Eye (tissue), 1 donor: Measurements from ENCODE around the gene KIF1A.

ENCODE experiments used
- DNase-seq: peaks from one replicate; pipeline ENCODE4 v3.0.0-alpha.2; 2015

KIF1A gene

DNA sequence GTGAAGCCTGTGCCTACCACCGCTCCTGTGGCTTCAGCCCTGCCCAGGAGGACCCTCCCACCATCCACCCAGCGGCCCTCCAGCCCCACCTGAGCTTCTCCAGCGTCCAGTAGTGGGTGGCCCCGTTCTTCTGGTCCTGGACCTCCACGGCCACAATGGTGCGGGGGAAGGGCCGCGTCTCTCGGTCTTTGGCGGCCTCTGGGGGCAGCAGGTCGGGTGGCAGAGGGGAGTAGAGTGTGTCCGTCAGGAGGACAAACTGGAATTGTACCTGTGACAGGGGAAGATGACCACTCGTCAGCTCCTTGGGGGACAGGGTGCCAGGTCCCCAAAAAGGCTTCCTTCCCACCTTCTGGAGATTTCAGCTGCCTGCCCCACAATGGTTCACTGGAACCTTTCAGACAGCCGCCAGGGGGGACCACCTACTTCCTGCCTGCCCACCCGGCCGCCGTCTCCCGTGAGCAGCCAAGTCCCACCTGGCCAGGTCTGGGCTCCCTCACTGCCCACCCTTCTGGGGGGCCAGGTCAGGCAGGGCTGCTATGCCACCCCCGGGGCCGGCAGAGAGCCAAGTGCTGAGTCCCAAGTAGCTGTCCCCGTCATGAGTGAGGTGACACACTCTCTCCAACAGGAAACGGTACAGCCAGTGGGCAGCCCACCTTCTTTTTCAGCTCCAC, 59.3 kb downstream of the KIF1A start:
- no peak for DNase-seq

DNA sequence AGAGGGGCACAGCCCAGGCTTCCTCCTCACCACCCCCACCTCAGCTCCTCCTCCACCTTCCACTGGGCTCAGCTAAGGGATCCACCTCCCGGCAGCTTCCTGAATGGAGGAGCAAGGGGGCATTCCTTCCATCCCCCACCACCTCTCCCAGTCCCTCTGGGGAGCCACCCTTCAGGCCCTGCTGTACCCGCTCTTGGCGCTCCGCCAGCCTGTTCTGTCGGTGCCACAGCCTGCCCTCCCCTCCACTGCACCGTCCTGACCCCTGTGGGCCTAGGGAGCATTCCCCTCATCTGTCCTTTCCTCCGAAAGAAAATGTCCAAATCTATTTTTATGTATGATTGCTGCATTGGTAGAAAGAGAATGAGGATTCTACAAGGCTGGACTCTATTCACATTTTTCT, 59.9 kb downstream of the KIF1A start:
- DNase-seq: no peak

DNA sequence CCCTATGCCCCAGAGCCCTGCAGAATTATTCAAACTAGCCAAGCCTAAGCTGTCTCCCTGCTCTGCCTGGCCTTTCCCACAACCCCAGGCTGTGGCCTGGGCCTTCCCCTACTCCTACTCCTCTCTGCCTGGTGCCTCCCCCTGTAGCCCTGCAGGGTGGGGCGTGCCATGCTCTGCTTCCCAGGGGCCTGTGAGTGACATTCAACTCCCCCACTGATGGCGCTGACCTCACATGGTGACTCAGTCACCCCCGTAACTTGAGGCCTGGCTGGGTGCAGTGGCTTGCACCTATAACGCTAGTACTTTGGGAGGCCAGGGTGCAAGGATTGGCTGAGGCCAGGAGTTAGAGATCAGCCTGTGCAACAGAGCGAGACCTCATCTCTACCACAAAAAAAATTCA, 60.6 kb downstream of the KIF1A start:
- DNase-seq: no peak

DNA sequence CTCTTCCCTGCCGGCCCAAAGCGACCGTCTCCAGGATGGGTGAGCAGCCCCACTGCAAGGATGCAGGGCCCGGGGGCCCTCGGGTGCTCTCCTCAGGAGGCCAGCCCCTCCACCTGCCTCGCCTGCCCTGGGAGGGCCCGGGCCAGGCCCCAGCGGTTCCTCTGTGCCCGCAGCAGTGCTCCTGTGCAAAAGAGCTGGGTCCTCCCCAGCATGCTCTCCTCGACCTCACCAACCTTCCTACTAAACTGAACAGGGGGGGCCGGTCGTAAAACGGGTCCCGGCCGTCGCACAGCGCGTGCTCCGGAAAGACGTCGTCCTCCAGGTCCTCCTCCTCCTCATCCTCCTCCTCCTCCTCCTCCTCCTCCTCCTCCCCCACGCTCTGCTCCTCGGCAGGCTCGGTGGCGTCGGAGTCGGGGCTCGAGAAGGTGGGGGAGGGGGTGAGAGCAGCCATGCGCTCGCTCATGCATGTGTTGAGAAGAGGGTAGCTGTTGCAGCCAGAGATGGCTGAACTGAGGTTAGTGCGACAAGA, 62.9 kb downstream of the KIF1A start:
- no peak for DNase-seq

DNA sequence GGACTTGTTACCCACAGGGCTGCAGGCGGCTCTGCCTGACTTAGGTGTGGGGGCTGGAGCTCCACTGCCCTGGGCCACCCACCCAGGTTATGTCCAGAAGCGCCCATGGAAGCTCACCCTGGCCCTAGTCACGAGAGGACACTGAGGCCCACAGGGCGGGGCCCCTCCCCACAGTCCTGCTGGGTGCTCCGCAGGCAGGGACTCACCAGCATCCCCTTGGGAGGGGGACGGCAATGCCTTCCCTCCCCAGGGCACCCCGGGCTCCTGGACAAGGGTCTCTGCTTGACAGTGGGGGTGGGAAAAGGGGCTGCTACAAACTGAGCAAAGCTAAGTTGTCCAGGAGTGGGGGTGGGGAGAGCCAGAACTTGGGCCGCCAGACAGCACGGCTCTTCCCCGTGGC, 67.8 kb downstream of the KIF1A start:
- DNase-seq: no peak

DNA sequence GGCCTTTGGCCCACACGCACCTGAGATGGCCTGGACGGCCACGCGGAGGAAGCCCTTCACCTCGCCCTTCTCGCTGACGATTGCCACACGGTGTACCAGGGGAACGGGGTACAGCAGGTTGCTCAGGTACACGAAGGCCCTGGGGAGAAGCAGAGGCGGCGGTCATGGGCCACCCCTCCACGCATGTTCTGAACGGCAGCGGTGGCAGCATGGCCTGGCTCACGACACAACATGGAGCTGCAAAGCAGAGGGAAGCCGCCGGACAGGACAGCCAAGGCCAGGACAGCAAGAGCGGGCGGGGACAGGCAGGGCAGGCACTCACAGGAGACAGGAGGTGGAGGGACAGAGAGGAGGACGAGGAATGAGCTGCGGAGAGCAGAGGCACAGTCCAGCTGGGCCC, 69.6 kb downstream of the KIF1A start:
- no peak for DNase-seq

DNA sequence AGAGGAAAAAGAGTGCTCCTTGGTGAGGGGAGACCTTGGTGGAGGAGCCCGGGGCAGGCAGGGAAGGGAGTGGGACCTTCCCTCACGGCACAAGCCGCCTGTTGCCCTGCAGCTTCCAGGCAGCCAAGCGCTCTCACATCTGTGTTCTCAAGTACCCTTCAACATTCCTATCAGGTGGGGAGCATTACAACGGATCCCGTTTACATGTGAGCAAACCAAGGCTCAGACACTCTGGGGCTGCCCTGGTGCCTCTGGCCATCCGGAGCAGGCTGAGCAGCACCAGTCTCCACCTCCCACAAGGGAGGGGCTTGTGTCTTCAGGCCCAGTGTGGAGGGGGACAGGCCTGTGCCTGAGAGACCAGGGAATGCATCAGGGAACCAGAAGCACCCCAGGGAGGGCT, 70.5 kb downstream of the KIF1A start:
- no peak for DNase-seq

DNA sequence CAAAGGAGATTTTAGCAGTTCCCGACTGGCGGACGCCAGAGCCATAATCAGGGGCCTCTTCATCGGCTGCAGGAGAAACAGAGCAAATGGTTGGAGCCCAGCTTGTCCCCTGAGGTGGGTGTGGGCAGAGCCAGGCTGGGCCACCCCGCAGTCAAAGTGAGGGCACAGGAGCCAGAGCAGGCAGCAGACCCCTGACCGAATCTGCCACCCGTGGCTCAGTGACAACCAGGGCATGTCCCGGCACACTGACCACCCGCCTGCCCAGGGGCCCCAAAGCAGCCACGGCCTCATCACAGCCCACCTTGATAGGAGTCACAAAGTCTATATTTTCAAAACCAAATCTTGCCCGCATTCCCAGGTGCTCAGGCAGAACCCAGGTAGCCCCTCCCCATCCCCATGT, 72.8 kb downstream of the KIF1A start:
- no peak for DNase-seq

DNA sequence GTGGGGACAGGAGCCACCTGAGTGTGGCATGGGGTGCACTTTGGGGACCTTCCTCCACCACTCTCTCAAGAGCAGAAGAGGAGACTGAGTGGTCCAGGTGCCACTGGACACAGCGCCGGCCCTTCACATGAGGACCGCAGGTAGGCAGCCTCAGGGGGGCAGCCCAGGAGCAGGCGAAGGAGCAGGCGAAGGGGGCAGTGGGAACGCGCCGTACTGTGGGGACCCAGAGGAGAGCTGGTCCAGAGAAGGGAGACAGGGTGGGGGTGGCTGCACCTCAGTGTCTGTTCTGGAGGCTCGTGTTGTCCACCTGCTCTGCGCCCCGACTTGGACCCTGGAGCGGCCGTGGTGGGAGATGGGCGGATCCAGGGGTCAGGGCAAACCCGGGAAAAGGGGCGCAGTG, 73.3 kb downstream of the KIF1A start:
- DNase-seq: no peak

DNA sequence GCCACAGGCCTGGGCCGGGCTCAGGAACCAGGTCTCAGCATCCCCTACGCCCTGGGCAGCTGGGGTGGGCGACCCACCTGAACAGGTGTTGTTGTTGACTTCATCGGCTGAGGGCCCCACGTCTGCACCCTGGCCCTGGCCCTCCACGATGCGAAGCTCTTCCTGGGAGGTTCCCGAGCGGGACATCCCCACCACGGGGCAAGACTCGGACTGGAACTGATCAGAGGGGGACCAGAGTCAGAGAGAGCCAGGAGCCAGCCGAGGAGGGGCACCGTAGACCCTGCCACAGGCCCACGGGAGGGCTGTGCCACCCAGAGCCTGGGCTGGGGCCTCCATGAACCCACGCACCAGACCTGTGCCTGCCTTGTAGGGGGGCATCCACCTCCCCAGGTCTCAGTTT, 74.1 kb downstream of the KIF1A start:
- DNase-seq: no peak

DNA sequence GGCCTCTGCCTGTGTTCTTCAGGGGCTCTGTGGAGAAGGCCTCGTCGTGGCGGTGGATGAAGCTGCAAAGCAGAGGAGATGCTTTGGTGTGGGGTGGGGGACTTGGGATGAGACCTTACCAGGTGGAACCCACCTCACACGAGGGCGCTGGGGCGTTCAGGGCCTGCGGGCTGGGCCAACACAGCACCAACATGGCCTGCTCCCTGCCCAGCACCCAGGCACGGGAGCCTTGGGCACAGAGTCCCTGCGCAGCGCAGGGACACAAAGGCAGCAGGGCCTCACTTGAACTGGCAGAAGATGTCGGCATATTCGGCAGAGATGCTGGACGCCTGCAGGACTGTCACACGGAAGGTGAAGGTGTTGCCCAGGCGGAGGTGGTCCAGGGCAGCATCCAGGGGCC, 74.6 kb downstream of the KIF1A start:
- no peak for DNase-seq

DNA sequence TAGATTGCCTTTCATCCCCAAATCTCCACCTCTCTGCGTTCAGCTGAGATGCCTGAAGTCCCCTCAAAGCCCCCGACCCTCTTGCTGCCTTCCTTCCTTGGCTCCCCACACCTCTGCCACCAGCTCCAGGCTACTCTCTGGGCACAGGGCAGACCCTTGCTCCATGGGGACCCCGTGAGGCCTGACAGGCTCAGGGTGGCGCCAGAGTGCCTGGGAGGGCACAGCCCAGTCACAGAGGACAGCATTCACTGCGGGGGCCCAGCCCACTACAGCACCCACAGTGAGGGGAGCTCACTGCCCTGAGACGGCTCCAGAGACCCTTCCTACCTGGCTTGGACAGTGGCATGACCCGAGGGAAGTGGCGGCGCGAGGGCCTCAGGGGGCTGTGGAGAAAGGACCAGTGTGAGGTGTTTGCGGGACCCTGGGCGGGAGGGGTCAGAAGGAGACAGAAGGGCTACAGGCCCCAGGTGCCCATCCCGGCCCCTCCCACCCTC, 77.4 kb downstream of the KIF1A start:
- DNase-seq: no peak

DNA sequence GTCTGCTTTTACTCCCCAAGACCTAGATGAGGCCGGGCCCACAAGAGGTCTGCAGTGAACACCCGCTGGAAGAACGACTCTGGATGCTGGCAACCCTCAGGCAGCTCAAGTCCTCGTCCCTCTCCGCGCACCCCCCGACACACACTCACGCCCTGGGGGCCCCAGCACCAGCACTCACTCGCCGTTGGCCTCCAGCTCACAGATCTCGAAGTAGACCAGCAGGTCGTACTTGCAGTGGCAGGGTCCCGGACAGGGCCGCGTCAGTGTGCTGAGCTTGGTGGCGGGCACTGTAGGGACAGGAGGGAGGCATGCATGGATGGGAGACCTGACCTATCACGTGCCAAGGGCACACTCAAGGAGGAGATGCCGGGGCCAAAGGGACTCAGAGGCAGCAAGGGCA, 78.9 kb downstream of the KIF1A start:
- DNase-seq: no peak

DNA sequence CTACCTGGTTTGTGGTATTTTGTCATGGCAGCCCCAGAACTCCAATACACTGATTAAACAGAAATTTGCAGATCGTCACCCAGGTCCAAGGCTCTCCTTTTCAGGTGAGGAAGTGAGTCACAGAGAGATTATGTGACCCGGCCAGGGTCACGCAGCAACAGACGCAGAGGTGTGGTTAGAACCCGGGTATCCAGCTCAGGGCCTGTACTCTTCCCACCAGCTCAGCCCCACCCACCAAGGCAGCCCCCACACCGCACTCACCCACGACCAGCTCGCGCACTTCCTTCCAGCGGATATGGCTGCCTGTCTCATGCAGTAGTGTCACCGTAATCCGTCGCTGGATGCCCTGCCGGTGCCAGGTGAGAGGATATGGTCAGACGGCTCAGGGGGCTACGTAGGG, 80.2 kb downstream of the KIF1A start:
- no peak for DNase-seq

DNA sequence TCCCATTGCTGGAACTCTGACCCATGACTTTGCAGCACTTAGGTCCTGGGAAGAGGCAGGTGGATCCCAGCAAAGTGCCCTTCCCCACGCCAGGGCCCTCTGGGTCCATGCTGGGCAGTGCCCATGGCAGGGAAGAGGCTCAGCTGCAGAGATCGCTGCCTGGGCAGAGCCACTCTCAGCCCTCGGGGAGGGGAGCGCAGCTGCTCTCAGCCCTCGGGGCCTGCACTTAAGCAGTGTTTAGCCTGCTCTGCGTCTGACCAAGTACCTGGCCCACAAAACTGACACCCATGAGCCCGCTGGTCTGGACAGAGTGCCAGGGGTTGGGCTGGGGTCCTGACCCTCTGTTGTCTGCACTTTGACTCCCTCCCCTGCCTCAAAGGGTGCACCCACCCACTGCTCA, 82.1 kb downstream of the KIF1A start:
- no peak for DNase-seq

DNA sequence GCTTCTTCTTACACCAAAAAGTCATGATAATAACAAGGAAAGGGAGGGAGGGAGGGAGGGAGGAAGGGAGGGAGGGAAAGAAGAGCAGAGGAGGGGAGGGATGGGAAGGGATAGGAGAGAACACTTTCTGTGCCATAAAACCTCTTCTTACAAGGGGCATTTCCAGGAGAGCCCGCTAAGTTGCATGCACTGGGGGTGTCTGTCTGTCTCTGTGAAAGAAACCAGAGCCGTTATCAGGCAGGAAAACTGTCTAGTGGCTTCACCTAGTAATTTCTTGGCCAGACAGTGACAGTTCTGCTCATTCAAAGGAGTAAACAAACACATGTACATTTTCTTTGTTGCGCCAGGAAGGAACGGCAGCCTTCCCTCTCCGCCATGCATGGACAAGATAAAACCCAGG, 82.5 kb downstream of the KIF1A start:
- DNase-seq: no peak

DNA sequence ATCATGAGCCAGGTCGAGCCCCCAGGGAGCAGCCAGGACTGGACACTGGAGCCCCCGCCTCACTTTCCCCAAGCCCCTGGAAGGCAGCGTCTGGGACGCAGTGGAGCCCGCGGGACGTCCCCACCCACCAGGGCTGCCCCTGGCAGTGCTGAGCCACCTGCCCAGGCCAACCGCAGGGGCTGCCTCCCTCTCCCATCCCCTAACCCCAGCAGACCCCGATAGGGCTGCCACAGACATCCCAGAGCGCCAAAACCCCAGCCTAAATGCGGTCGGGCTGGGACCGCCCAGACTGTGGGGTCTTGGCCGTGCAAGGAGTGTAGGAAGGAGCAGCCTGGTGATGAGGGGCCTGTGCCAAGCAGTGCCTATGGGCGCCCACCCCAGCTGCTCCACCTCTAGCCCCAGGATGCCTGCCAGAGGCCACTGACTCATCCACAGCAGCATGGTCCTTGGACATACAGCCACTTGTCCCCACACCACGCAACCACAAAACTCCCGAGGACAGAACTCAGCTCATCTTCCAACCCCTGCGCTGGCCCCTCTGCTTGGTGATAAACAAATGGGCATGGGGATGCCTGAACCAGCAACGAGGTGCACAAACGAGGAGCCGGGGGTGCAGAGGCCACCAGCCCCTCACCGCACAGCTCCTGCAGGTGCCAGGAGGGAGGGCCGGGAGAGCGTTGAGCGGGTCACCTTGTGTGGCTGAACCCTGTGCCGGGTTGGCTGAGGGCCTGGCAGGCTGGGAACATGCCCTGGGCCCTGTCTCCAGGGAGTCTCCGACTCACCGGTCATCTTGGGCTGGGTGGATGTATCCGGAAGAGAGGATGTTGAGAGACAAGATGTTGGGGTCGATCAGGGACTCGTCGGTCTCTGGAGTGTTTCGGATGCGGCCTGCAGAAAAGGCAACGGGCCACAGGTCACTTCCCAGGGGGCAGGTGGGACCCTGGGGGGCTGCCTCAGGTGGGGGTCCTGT, 83.5 kb downstream of the KIF1A start:
- DNase-seq: no peak

DNA sequence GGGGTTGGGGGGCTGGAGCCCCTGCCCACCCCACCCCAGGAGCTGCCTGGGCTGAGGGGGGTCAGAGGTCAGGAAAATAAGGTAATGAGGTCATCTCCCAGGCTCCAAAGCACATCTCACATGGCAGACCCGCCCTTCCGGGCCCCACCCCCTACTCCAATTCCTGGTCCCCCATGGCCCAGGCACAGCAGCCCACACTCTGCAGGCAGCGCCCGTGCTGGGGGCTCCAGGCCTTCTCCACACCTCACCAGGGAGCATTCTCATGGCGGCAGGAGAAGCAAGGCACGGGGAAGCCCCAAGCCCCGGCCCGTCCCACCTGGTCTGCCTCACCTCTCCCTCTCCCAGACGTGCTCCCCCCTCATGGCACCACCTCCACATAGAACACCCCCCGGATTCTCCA, 84.5 kb downstream of the KIF1A start:
- no peak for DNase-seq

DNA sequence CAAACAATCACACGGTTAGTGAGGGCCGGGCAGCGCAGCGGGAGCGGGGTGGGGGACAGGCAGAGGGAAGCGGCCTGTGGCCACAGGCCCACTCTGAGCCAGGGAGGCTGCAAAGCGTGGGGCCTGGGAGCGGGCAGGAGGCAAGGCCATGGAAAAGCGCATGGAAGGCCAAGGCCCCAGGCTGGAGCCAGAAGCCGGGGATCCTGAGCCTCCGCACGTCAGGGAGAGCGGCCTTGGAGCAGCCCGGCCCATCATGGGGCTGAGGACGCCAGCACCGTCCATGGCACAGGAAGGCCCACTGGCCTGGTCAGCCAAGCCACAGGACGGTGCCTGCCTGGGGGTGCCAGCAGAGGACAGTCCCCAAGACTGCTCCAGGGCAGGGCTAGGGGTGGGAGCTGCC, 85.3 kb downstream of the KIF1A start:
- no peak for DNase-seq

DNA sequence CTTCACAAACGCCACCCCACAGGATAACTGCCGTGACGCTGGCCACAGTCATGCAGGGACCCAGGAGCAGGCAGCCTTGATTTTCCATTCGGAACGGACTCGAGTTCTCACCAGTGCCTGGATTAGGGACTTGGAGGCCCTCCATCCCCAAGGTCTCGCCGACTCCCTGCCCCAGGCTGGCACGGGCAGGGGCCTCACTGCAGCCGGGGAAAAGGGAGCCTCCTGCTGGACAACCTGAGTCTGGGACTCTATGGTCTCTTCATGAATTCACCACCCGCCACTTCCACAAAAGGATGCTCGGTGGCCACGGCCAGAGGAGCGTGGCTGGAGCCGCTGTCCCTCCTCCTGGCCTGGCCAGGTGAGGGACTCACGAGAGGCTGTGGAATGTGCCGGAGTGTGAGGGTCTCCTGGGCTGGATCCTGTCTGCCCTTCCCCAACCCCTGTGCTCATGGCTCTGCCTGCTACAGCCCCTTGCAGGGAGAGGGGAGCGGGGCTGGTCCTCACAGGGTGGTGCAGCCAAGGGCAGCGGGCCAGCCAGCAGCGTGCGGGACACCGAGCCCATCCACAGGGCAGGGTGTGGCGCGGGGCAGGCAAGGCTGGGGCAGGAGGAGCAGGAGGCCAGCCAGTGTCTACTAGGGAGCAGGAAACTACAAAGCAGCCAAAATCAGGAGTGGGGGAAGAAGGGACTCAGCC, 86.1 kb downstream of the KIF1A start:
- DNase-seq: no peak

DNA sequence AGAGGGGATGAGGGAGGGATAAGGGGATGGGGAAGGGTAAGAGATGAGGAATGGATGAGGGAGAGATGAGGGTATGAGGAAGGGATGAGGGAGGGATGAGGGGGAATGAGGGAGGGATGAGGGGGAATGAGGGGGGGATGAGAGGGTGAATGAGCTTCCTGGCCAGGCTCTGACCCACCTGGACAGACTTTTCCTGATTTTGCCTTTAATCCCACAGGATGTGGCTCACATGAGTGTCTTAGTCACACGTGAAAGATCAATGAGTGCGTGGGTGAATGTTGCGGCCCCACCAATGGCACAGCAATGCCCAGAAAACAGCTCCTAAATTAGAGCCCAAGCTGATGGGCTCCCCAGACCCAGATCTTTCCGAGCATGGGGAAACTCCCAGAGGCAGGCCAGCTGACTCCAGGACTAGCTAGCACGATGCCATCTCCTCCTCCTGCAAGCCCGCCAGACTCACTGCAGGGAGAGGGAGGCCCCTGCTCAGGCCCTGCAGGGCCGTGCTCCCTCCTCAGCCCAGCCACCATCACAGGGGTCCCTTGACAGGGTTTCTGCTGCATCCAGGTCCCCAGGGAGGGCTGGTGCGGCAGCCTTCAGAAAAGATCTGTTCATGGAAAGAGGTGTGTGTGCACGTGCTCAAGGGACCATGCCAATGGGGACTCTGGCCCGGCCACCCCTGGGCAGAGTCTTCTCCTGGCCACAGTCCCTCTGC, 87.0 kb downstream of the KIF1A start:
- DNase-seq: no peak

DNA sequence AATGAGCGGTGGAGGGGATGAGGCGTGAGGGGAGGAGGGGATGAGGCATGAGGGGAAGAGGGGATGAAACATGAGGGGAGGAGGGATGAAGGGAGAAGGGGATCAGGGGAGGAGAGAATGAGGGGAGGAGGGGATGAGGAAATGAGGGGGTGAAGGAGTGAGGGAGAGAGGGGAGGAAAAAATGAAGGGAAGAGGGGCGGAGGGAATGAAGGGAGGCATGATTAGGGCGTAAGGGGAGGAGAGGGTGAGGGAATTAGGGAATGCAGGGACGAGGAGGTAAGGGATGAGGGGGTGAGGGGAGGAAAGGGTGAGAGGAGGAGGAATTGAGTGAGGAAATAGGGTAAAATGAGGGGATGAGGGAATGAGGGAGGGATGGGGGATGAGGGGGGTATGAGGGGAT, 87.8 kb downstream of the KIF1A start:
- no peak for DNase-seq

DNA sequence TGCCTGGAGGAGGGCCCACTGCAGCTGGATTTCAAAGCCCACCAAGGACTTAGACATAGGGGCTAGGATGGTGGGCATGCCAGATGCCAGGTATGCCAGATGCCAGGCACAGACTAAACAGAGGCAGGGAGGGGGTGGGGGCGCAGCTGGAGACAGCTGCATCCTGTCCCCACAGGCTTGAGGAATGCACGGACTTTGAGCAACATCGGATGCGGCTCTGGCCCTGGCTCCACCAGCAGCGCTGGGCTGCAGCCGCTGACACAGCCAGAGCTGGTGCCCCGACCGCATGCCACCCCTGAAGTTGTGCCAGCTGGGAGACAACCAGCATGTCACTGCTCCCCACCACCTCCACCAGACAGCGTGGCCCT, 88.9 kb downstream of the KIF1A start:
- no peak for DNase-seq
